IPS-11a (cell line): Measurements from ENCODE around the gene NXPH1.

Source experiments
- H3K4me3 ChIP-seq: one replicate; pipeline ENCODE4 v1.5.1; 2013; ENCODE audit warnings: low read depth, low read length, control low read depth

Gene NXPH1

DNA sequence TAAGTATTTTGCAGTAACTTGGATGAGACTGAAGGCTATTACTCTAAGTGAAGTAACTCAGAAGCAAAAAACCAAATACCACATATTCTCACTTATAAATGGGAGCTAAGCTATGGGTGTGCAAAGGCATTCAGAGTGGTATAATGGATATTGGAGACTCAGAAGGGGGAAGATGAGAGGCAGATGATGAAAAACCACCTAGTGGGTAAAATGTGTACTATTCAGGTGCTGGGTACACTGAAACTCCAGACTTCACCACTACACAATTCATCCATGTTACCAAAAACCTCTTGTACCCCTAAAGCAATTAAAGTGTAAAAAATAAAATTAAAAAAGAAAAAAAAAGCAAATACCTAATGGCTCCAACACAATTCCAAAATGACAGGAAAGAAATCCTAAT lies 351.7 kb downstream of the NXPH1 start:
- no peak overlapping the region for H3K4me3 ChIP-seq

DNA sequence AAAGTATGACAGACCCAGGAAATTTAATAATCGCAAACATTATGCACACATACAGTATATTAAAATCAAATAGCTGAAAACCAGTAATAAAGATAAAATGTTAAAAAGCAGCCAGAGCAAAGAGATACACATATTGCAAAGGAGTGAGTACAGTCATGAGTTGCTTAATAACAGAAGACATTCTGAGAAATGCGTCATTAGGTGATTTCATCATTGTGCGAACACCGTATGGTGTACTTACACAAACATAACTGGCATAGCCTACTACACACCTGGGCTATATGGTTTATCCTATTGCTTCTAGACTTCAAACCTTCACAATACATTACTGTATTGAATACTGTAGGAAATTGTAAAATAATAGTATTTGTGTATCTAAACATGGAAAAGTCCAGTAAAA lies 367.6 kb downstream of the NXPH1 start:
- H3K4me3 ChIP-seq: no peak overlapping the region
